ENCODE results near the gene AIMP1.

DNA sequence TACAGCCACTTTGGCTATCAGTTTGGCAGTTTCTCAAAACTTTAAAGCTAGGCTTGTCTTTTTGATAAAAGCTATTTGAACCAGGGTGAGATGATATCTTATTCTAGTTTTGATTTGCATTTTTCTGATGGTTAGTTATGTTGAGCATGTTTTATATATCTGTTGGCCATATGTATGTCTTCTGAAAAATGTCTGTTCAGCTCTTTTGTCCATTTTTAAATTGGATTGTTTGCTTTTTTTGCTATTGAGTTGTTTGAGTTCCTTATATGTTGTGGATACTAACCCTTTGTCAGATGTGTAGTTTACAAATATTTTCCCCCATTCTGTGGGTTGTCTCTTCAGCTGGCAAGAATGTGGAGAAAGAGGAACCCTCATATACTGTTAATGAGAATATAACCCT, 63.8 kb downstream of the AIMP1 start:
- TF ChIP-seq, protein P1, sequence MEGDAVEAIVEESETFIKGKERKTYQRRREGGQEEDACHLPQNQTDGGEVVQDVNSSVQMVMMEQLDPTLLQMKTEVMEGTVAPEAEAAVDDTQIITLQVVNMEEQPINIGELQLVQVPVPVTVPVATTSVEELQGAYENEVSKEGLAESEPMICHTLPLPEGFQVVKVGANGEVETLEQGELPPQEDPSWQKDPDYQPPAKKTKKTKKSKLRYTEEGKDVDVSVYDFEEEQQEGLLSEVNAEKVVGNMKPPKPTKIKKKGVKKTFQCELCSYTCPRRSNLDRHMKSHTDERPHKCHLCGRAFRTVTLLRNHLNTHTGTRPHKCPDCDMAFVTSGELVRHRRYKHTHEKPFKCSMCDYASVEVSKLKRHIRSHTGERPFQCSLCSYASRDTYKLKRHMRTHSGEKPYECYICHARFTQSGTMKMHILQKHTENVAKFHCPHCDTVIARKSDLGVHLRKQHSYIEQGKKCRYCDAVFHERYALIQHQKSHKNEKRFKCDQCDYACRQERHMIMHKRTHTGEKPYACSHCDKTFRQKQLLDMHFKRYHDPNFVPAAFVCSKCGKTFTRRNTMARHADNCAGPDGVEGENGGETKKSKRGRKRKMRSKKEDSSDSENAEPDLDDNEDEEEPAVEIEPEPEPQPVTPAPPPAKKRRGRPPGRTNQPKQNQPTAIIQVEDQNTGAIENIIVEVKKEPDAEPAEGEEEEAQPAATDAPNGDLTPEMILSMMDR (IDR thresholded peaks at IDR 0.05; ENCODE audit: insufficient read depth, low read depth, low read length): no peak
- no peak for TF ChIP-seq EZH2 (IDR thresholded peaks at IDR 0.05; ENCODE audit: insufficient read depth, low read length)

Measured in astrocyte (in vitro differentiated cells and primary cell).